Measurements from ENCODE around the gene CLIP3.
A peak's percentile ranks its signal among the peaks of the same experiment; 100 is the strongest.
"Not testable (repeated sequence)": the region's sequence is repeated elsewhere in the genome, so short reads cannot be mapped to it uniquely, and the experiment has no call there.

Gene CLIP3

GRCh38 chr19:36051236-36051635, 18.6 kb upstream of the CLIP3 start:
- no peak for DNase-seq (ENCODE audit: extremely low spot score, insufficient read length, low read depth)
- FAIRE-seq: no peak

GRCh38 chr19:36049080-36049698, 16.5 kb upstream of the CLIP3 start:
- DNase-seq (ENCODE audit: extremely low spot score, insufficient read length, low read depth): no peak

DNA sequence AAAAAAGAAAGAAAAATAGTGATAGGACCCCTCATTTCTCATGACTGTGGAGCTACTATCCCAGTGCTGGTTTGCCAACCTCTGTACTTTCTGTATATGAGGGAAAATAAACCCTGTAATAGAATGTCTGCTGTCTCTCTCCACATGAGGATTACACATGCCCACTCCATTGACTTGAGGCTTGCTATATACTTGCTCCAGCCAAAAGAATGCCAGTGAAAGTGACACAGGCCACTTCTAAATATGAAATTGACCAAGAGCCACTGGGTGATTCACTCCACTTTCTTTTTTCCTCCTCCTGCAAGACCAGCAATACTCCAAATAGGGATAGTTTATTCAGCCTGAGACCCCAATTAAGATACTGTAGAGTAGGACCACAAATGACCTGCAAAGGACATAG, 15.2 kb upstream of the CLIP3 start:
- DNase-seq (ENCODE audit: extremely low spot score, insufficient read length, low read depth): no peak
- no peak for FAIRE-seq

More at GRCh38 chr19:36049080-36049698, 16.5 kb upstream of the CLIP3 start:
- no peak for FAIRE-seq

DNA sequence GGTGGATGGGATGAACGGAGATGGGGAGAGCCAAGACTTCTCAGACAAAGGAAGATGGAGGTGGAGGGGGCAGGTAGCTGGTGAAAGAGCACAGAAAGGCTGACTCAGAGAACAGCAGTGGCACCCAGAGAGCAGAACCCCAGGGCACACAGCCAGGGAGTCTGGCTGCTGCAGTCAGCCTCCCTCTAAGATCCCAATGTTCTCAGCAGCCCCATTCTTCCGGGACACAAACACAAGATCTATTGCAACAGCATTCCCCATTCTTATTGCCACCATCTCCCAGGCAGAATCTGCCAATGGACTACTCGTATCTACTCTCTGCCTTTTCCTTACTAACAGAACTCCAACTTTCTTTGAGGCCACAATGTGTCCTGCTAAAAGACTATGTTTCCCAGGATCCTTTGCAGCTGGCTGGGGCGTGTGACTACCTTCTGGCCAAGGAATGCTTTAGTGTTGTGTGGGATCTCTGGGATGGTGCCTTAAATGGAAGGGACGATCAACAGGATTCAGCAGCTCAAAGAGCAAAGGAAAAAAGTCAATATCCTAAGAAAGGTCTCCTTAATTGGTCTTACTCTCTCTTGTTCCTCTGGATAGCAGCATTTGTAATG, 13.9 kb upstream of the CLIP3 start:
- FAIRE-seq (no peak), DNase-seq (ENCODE audit: extremely low spot score, insufficient read length, low read depth) (no peak)

DNA sequence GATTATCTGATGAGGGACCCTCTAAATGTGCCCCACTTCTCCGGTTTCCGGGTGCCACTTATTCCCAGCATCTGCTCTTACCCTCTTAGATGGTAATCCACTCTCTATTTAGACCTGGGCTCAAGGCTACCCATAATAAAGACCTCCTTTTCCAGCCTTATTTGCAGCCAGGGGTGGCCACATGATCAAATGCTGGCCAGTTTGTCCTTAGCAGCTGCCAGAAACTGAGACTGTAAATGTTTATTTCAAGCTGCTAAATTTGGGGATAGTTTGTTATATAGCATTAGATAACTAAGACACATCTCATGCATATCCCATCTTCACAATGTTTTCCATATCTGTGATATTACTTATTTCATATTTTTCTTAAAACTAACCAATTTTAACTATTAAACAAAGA, 11.3 kb upstream of the CLIP3 start:
- no peak for DNase-seq (ENCODE audit: extremely low spot score, insufficient read length, low read depth)
- no peak for FAIRE-seq

DNA sequence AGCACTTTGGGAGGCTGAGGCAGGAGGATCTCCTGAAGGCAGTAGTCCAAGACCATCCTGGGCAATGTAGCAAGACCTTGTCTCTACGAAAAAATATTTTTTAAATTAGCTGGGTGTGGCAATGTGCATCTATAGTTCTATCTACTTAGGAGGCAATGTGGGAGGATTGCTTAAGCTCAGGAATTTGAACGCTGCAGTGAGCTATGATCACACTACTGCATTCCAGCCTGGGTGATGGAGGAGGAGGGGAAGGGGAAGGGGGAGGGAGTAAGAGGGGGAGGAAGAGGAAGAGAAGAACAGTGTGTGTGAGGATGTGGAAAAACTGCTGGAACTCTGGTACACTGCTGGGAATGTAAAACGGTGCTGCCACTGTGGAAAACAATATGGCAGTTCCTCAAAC, 9.2 kb upstream of the CLIP3 start:
- FAIRE-seq (no peak), DNase-seq (ENCODE audit: extremely low spot score, insufficient read length, low read depth) (no peak)

DNA sequence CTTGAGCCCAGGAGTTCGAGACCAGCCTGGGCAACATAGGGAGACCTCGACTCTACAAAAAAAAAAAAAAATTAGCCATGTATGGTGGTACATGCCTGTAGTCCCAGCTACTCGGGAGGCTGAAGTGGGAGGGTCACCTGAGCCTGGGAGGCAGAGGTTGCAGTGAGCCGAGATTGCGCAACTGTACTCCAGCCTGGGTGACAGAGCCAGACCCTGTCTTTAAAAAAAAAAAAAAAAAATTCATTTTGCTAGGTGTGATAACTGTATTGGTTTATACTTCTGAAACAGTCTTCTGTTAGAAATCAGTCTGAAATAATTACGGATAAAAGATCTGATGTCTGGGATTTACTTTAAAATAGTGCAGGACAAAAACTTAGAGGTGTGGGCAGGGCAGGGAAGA, 8.4 kb upstream of the CLIP3 start:
- not testable (repeated sequence) for DNase-seq (ENCODE audit: extremely low spot score, insufficient read length, low read depth); FAIRE-seq

- no peak for FAIRE-seq
- DNase-seq (ENCODE audit: extremely low spot score, insufficient read length, low read depth): no peak
Observed at GRCh38 chr19:36040495-36040894, 7.8 kb upstream of the CLIP3 start.

DNA sequence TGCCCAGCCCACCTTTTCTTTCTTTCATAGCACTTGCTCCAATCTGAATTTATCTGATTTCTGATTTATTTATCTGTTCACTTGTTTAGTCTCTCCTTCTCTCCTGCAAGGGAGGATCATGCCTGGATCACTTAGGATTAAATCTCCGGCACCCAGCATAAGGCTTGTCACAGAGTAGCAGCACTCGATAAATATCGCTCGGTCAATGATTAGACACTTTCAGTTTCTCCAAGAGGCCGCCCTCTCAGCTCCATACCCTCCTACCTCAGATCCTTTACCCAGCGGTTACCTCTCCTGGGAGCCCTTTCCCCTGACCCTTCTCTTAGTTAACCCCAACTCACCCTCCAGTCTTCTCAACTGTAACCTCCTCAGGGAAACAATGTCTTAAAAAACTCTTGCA, 1.4 kb downstream of the CLIP3 start:
- no peak for DNase-seq (ENCODE audit: extremely low spot score, insufficient read length, low read depth)
- FAIRE-seq: no peak

DNA sequence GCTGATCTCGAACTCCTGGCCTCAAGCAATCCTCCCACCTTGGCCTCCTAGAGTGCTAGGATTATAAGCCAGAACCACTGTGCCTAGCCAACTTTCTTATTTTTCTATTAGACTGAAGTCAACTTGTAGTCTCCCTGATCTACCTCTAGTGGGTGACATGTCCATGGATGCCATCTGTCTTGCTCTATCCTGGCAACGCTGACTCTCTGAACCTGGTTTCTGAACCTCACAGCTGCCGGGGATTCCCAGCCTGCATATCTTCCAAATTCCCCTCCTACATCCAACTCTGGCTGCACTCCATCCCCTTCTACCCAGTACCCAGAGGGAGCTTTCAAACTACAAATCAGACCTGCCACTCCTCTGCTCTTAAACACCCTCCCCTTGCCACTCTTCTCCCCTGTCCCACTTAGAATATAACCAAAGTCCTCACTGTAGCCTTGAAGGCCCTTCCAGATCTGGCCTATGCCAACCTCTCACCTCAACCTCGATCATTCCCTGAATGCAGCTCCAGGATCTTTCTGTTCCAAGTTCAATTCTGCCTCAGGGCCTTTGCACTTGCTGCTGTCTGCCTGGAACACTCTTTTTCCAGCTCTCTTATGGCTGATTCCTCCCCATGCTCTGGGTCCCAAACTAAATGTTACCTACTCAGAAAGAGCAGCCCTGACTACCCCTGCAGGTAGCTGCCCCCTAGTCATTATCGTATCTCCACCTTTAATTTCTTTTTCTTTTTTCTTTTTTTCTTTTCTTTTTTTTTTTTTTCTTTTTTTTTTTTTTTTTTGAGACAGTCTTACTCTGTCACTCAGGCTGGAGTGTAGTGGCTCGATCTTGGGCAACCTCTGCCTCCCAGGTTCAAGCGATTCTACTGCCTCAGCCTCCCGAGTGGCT, 2.2 kb downstream of the CLIP3 start:
- DNase-seq (ENCODE audit: extremely low spot score, insufficient read length, low read depth): no peak

GRCh38 chr19:36028313-36029041, 4.2 kb downstream of the CLIP3 start:
- DNase-seq (ENCODE audit: extremely low spot score, insufficient read length, low read depth) (no peak), FAIRE-seq (no peak)

More for the DNA sequence above, 2.2 kb downstream of the CLIP3 start:
- no peak for FAIRE-seq

DNA sequence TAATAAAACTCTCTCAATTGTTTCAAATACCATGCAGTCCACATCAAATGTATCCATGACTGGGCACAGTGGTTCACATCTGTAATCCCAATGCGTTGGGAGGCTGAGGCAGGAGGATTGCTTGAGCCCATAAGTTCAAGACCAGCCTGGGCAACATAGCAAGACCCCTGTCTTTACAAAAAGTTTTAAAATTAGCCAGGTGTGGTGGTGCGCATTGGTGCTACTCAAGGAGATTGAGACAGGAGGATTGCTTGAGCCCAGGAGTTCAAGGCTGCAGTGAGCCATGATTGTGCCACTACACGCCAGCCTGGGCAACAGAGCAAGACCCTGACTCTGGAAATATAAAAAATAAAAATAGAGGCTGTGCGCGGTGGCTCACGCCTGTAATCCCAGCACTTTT, 5.0 kb downstream of the CLIP3 start:
- no peak for FAIRE-seq
- DNase-seq (ENCODE audit: extremely low spot score, insufficient read length, low read depth): no peak

DNA sequence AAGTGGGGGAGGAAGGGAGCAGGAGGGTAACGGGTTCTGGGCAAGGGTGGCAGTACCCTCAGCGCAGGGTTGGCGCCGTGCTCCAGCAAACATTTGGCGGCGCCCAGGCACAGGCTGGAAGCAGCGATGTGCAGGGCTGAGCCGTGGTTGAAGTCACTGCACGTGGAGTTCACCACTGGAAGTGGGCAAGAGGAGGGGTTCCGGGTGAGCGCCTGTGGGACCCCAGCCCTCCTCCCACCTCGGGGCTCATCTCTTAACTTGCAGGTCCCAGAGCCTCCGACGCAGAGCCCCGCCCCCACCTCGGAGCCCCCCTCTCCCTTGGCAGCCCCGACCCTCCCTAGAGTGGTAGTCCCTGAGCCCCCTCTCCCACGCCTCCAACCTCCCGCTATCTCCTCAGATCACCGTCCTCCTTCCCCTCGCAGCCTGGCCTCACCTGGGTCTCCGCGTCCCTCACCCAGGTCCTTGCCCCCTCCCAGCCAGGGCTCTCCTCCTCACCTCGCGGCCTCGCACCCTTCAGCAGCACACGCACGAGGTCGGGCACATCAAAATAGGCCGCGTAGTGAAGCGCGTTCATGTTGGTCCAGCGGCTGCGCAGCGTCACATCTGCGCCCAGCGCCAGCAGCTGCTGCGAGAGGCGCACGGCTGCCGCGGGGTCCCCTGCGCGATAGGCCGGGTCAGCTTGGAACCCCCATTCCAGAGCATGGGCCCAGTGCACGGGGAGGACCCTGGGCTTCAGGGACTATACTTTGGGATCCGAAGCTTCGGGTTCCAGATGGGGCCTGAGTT, 6.4 kb downstream of the CLIP3 start:
- DNase-seq (ENCODE audit: extremely low spot score, insufficient read length, low read depth): no peak
- no peak for FAIRE-seq

GRCh38 chr19:36025541-36025940, 7.1 kb downstream of the CLIP3 start:
- DNase-seq (ENCODE audit: extremely low spot score, insufficient read length, low read depth) (no peak), FAIRE-seq (no peak)

DNA sequence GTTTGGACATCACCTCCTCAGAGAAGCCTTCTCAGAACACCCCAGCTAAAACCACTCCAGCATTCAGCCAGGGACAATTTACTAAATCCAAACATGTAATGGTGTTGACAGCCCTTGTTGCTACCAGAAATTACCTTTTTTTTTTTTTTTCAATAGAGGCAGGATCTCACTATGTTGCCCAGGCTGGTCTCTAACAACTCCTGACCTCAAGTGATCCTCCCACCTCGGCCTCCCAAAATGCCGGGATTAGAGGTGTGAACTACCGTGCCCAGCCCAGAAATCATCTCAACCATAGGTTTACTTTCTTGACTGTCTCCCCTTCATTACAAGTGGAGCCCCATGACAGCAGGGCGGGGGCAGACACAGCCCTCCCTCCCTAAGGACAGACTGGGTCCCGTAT, 9.2 kb downstream of the CLIP3 start:
- FAIRE-seq: no peak

GRCh38 chr19:36019061-36019670, 13.5 kb downstream of the CLIP3 start:
- FAIRE-seq: no peak
- no peak for DNase-seq (ENCODE audit: extremely low spot score, insufficient read length, low read depth)

More for the DNA sequence above, 9.2 kb downstream of the CLIP3 start:
- no peak for DNase-seq (ENCODE audit: extremely low spot score, insufficient read length, low read depth)

- peak; percentile 100 for FAIRE-seq
Observed at GRCh38 chr19:36014012-36014924, 18.4 kb downstream of the CLIP3 start, which contains the start of gene ALKBH6. Gene ALKBH6 (minus strand): TSS chr19:36014213. CDS start chr19:36013397, 816 bp downstream.

More at GRCh38 chr19:36014012-36014924, 18.4 kb downstream of the CLIP3 start, which contains the start of gene ALKBH6:
- DNase-seq (ENCODE audit: extremely low spot score, insufficient read length, low read depth): peak; percentile 98

Measured in GM18507 (cell line).